GM23338 (cell line): ENCODE measurements around the gene CACNA2D3. TPM values are rescaled to one million over a fixed set of nuclear protein-coding genes. Genes with fewer than 3 reads are reported as not detected.

Experiments used
- ATAC-seq: fragments of 200-7000 bp; cut with Tn5 transposase; 3 replicates; pipeline ENCODE4 v1.9.1; 2020
- DNase-seq: peaks from one replicate; pipeline ENCODE4 v3.0.0-alpha.2; 2015; ENCODE audit warnings: low spot score
- H2AFZ ChIP-seq: fragments of 200-600 bp; sonication (generic); 2 replicates; pipeline ENCODE4 v1.8.0; 2016; ENCODE audit warnings: antibody characterized with exemption, mild to moderate bottlenecking, moderate library complexity
- H3F3A ChIP-seq: fragments of 200-600 bp; sonication (generic); replicated peaks from 2 replicates; pipeline ENCODE4 v1.8.0; 2017; ENCODE audit warnings: antibody characterized with exemption, mixed run types, low read depth
- H3K27ac ChIP-seq: fragments of 200-600 bp; sonication (generic); 2 replicates; pipeline ENCODE4 v1.6.1; 2016; ENCODE audit warnings: low read depth
- H3K27me3 ChIP-seq: fragments of 200-600 bp; sonication (generic); 2 replicates; pipeline ENCODE4 v1.8.0; 2016; ENCODE audit warnings: mild to moderate bottlenecking, mixed run types, moderate library complexity; ENCODE audit not compliant: insufficient read depth
- H3K36me3 ChIP-seq: fragments of 200-600 bp; sonication (generic); 2 replicates; pipeline ENCODE4 v1.8.0; 2016; ENCODE audit warnings: mild to moderate bottlenecking; ENCODE audit not compliant: insufficient read depth
- H3K4me1 ChIP-seq: fragments of 200-600 bp; sonication (generic); 2 replicates; pipeline ENCODE4 v1.8.0; 2016; ENCODE audit warnings: mild to moderate bottlenecking, moderate library complexity; ENCODE audit not compliant: insufficient read depth
- H3K4me2 ChIP-seq: fragments of 200-600 bp; sonication (generic); 2 replicates; pipeline ENCODE4 v1.7.1; 2017; ENCODE audit warnings: mixed run types
- H3K4me3 ChIP-seq: fragments of 200-600 bp; sonication (generic); 2 replicates; pipeline ENCODE4 v1.6.1; 2016; ENCODE audit warnings: mixed run types
- H3K79me2 ChIP-seq: fragments of 200-600 bp; sonication (generic); replicated peaks from 2 replicates; pipeline ENCODE4 v1.8.0; 2017; ENCODE audit warnings: mild to moderate bottlenecking; ENCODE audit not compliant: insufficient read depth
- H3K9me2 ChIP-seq: fragments of 200-600 bp; sonication (generic); 2 replicates; pipeline ENCODE4 v1.8.0; 2017; ENCODE audit not compliant: insufficient read depth
- H4K20me1 ChIP-seq: fragments of 200-600 bp; sonication (generic); replicated peaks from 2 replicates; pipeline ENCODE4 v1.8.0; 2017; ENCODE audit warnings: mild to moderate bottlenecking; ENCODE audit not compliant: insufficient read depth
- H3K27ac Mint-ChIP-seq: 2 replicates; pipeline ENCODE4 v1.8.0; 2020; ENCODE audit warnings: inconsistent platforms, mild to moderate bottlenecking, moderate library complexity, mixed read lengths
- H3K27me3 Mint-ChIP-seq: 3 replicates; pipeline ENCODE4 v1.8.0; 2022; ENCODE audit warnings: low read depth, mild to moderate bottlenecking, moderate library complexity, mixed read lengths, inconsistent platforms; ENCODE audit not compliant: insufficient read depth, poor library complexity
- H3K36me3 Mint-ChIP-seq: 3 replicates; pipeline ENCODE4 v1.8.0; 2021; ENCODE audit warnings: low read depth, mild to moderate bottlenecking, inconsistent platforms, moderate library complexity, mixed read lengths
- H3K4me1 Mint-ChIP-seq: 3 replicates; pipeline ENCODE4 v1.8.0; 2020; ENCODE audit warnings: mild to moderate bottlenecking, inconsistent platforms, mixed read lengths
- H3K4me3 Mint-ChIP-seq: 3 replicates; pipeline ENCODE4 v1.8.0; 2021; ENCODE audit warnings: moderate library complexity, mild to moderate bottlenecking, inconsistent platforms, mixed read lengths
- H3K9me3 Mint-ChIP-seq: 3 replicates; pipeline ENCODE4 v1.8.0; 2020; ENCODE audit warnings: moderate library complexity, mild to moderate bottlenecking, inconsistent platforms, mixed read lengths
- CTCF ChIP-seq, 2 experiments: fragments of 200-600 bp in 1 of 2; sonication (generic) in 1 of 2; conservative IDR thresholded peaks; 2 replicates each; pipeline versions ENCODE4 v1.5.1 to v1.6.1; 2016 to 2017; ENCODE audit warnings: antibody characterized with exemption in 2 of 2, low read depth in 2 of 2, mild to moderate bottlenecking in 2 of 2, moderate library complexity in 1 of 2
- EZH2phosphoT487 ChIP-seq: fragments of 200-600 bp; sonication (generic); IDR thresholded peaks from one replicate; pipeline ENCODE4 v1.8.1; 2018; ENCODE audit warnings: antibody characterized with exemption; ENCODE audit not compliant: unreplicated experiment
- JUNB ChIP-seq: IDR thresholded peaks from one replicate; pipeline ENCODE4 v1.6.1; 2016; ENCODE audit warnings: antibody characterized with exemption; ENCODE audit not compliant: unreplicated experiment
- ZNF462 ChIP-seq: fragments of 250-450 bp; sonication (Bioruptor Pico); IDR thresholded peaks from 2 replicates; pipeline ENCODE4 v1.5.0; 2020; ENCODE audit warnings: mild to moderate bottlenecking, moderate library complexity
- polyA plus RNA-seq: library from polyadenylated mRNA; unstranded; fragments of >200 nt; fragmentation: Nextera tagmentation; extraction: Ambion mirVana; gene quantifications from 2 replicates; pipeline ENCODE4 v1.2.1, GENCODE V29; 2016
- total RNA-seq: library from RNA; depleted of rRNA; stranded (reverse); fragments of >200 nt; shearing (Covaris generic); gene quantifications from 2 replicates; pipeline ENCODE4 v1.2.3, GENCODE V29; 2014

CACNA2D3 gene
- total and polyA plus RNA-seq, 2 experiments from 2014 or later, result 2.2 to 2.3 TPM

DNA sequence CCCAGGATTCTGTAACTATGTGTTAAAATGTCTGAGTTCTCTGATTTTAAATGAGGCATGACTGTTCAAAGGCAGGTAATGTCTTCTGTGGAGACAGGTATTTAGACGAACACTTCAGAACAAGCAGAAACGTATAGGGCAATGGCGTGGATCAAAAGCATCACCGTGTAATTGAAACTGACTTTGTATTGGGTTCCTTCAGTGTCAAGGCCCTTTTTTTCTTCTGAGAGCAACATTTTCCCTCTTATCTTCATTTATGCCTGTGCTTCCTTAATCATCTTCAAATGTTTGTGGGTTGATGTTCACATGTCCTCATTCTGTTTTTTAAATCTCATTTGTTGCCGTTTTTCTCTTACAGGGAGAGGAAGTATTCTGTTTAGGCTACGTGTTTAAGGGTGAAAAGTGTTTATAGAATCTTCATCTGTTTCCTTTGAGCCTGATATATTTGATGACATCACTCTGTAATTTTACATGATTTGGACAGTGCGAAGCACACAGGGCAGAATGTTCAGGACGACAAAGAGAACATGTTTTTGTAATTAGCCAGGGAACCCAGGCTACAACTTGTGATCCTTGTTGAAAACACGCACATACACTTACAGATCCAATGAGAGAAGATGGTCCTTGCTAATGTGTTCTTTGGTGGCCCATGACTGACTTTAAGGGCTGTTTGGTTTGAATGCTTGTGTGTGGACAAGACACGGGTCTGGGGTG is 609.5 kb downstream of the CACNA2D3 start:
- Histone ChIP-seq H4K20me1 (no peaks in the 10 kb centered on the region), H3K27ac (no peak overlapping the region), H3K9me2 (peaks cover 5% of the 10 kb centered on the region; the same call in 1 of the 2 replicates), H3K79me2 (no peaks in the 10 kb centered on the region; the same call in 1 of the 2 replicates), H3K4me3 (no peak overlapping the region), H3K4me2 (no peak overlapping the region), H3K4me1 (peaks cover 15% of the 10 kb centered on the region), H3K36me3 (peaks cover 15% of the 10 kb centered on the region), H3F3A (no peaks in the 10 kb centered on the region), H2AFZ (no peak overlapping the region), H3K27me3 (no peaks in the 10 kb centered on the region)
- peaks cover 21% of the 10 kb centered on the region; the same call in 2 of the 3 replicates for H3K36me3 Mint-ChIP-seq
- no peak overlapping the region for H3K4me3 Mint-ChIP-seq
- H3K4me1 Mint-ChIP-seq, result peaks cover 13% of the 10 kb centered on the region; the same call in 2 of the 3 replicates
- DNase-seq (no peak), ATAC-seq (no peak)
- TF ChIP-seq CTCF (conservative IDR thresholded peaks at IDR 0.05; ENCODE audit: low read depth in 2 of 2) (no peak), EZH2phosphoT487 (no peak), ZNF462 (CRISPR knock-in tag) (no peak), JUNB (no peak)
- H3K27ac Mint-ChIP-seq, result no peak overlapping the region
- H3K9me3 Mint-ChIP-seq, result peaks cover 22% of the 10 kb centered on the region
- peaks cover 2% of the 10 kb centered on the region for H3K27me3 Mint-ChIP-seq
